Skin of body (tissue), 2 donors: ENCODE data around the gene ITPKB. TPM values are rescaled to one million over a fixed set of nuclear protein-coding genes. Genes with fewer than 3 reads are reported as not detected.
A peak's percentile ranks its signal among the peaks of the same experiment; 100 is the strongest.

Source experiments
- DNase-seq: peaks from one replicate; lab custom pipeline; 2025; lab: John Stamatoyannopoulos, UW
- total RNA-seq: library from RNA; depleted of rRNA; stranded (reverse); fragments of >200 nt; gene quantifications from one replicate; pipeline ENCODE4 v1.2.3, GENCODE V29; 2014

The ITPKB gene
- total RNA-seq, 1 donor from 2014 or later, result 30.1 TPM

- no peak for DNase-seq
Observed at GRCh38 chr1:226706684-226707083, 32.4 kb downstream of the ITPKB start.

- DNase-seq, result no peak
Observed at GRCh38 chr1:226704169-226704937, 34.7 kb downstream of the ITPKB start.

GRCh38 chr1:226702957-226703831, 35.9 kb downstream of the ITPKB start:
- peak; percentile 58 for DNase-seq

- DNase-seq, result peak; percentile 30
Observed at GRCh38 chr1:226702318-226702956, 36.6 kb downstream of the ITPKB start.

- no peak for DNase-seq
Observed at GRCh38 chr1:226700861-226701260, 38.2 kb downstream of the ITPKB start.

GRCh38 chr1:226699166-226699565, 39.9 kb downstream of the ITPKB start:
- DNase-seq, result no peak

GRCh38 chr1:226698659-226699058, 40.4 kb downstream of the ITPKB start:
- no peak for DNase-seq

GRCh38 chr1:226697929-226698544, 41.0 kb downstream of the ITPKB start:
- DNase-seq, result no peak

GRCh38 chr1:226697151-226697928, 41.7 kb downstream of the ITPKB start:
- DNase-seq, result peak; percentile 92

GRCh38 chr1:226696547-226696946, 42.5 kb downstream of the ITPKB start:
- no peak for DNase-seq

GRCh38 chr1:226695335-226695900, 43.7 kb downstream of the ITPKB start:
- DNase-seq, result no peak

- DNase-seq, result peak; percentile 57
Observed at GRCh38 chr1:226692823-226693222, 46.3 kb downstream of the ITPKB start.

GRCh38 chr1:226692051-226692792, 46.9 kb downstream of the ITPKB start:
- peak; percentile 38 for DNase-seq

- DNase-seq, result peak; percentile 38
Observed at GRCh38 chr1:226691247-226691646, 47.8 kb downstream of the ITPKB start.

GRCh38 chr1:226690460-226690982, 48.6 kb downstream of the ITPKB start:
- peak; percentile 59 for DNase-seq

- peak; percentile 67 for DNase-seq
Observed at GRCh38 chr1:226688808-226689207, 50.3 kb downstream of the ITPKB start.

- no peak for DNase-seq
Observed at GRCh38 chr1:226688056-226688748, 50.9 kb downstream of the ITPKB start.

GRCh38 chr1:226687426-226687825, 51.7 kb downstream of the ITPKB start:
- no peak for DNase-seq
